ENCODE measurements around the gene MFSD6. TPM values are rescaled to one million over a fixed set of nuclear protein-coding genes. Genes with fewer than 3 reads are reported as not detected.
A peak's percentile ranks its signal among the peaks of the same experiment; 100 is the strongest.

Gene MFSD6
- total and polyA plus RNA-seq, 10 donors: 5.0 to 130 (median 46.9) TPM

DNA sequence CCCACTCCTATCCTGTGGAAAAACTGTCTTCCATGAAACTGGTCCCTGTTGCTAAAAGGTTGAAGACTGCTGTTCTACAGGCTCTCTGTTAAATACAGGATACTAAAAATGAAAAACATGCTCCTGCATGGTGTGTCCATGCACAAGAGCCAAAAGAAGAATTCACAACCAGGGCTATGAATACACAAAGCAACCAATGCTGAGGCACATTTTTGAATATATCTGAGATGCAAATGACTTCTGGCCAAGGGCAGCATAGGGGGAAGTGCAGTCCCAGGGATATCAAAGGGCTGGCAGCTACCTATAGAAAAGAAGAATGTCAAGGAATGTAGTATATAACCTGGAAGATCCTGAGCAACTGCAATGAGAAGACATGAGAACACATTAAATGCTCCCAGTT, 119.8 kb downstream of the MFSD6 start:
- Histone ChIP-seq H3K9me3 (no peaks in the 10 kb centered on the region), H3K27ac (no peak overlapping the region), H3K4me3 (no peak overlapping the region), H3K36me3 (peaks cover 0 to 11% (median 0%) of the 10 kb centered on the region in 6 donors), H3K27me3 (replicated peaks in 1 of 7) (no peaks in the 10 kb centered on the region), H3K4me1 (peaks cover 3 to 73% (median 31%) of the 10 kb centered on the region in 6 donors)
- DNase-seq: no peak
- intact Hi-C loops (cut with DNase I; ENCODE audit: low total_unique reads): no loop called here
- TF ChIP-seq POLR2A (IDR thresholded peaks at IDR 0.05) (no peak), POLR2AphosphoS5 (IDR thresholded peaks at IDR 0.05) (no peak)
- TF ChIP-seq, protein P1, sequence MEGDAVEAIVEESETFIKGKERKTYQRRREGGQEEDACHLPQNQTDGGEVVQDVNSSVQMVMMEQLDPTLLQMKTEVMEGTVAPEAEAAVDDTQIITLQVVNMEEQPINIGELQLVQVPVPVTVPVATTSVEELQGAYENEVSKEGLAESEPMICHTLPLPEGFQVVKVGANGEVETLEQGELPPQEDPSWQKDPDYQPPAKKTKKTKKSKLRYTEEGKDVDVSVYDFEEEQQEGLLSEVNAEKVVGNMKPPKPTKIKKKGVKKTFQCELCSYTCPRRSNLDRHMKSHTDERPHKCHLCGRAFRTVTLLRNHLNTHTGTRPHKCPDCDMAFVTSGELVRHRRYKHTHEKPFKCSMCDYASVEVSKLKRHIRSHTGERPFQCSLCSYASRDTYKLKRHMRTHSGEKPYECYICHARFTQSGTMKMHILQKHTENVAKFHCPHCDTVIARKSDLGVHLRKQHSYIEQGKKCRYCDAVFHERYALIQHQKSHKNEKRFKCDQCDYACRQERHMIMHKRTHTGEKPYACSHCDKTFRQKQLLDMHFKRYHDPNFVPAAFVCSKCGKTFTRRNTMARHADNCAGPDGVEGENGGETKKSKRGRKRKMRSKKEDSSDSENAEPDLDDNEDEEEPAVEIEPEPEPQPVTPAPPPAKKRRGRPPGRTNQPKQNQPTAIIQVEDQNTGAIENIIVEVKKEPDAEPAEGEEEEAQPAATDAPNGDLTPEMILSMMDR (IDR thresholded peaks at IDR 0.05 in 8 of 11, conservative IDR thresholded peaks at IDR 0.05 in 3 of 11): no peak

DNA sequence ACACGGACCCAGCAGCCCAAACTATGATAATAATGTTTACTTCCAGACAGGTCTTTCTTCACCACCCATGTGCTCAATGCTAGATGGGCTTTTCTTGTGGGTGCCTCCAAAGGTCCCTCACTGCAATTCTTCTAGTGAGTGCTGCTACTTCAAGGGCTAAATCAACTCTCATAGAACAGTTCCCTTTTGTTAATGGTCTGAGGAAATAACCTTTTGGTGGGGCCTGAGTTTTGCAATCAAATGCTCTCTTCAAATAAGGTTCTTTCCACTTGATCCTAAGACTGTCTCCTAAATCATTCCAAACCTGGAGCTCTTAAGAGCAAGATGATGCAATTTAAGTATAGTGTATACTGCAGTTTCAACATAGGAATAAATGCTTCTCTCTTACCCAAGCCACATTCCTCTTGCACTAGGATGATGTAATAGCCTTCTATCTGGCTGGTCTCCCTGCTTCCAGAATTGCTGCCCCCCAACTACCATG, 120.4 kb downstream of the MFSD6 start:
- 77 to 100% (median 85%) methylated on average over 1 of the region's 1 CpG for WGBS, 5 donors
- no peak overlapping the region for H3K27ac ChIP-seq
- intact Hi-C loops (cut with DNase I; ENCODE audit: low total_unique reads): no loop called here
- H3K9me3 ChIP-seq: no peaks in the 10 kb centered on the region
- H3K36me3 ChIP-seq: peaks cover 0 to 11% (median 0%) of the 10 kb centered on the region in 6 donors
- peaks cover 5 to 80% (median 38%) of the 10 kb centered on the region in 6 donors for H3K4me1 ChIP-seq
- H3K27me3 ChIP-seq (replicated peaks in 1 of 7): no peaks in the 10 kb centered on the region
- DNase-seq: no peak
- TF ChIP-seq POLR2A (IDR thresholded peaks at IDR 0.05) (no peak), POLR2AphosphoS5 (IDR thresholded peaks at IDR 0.05) (no peak)
- TF ChIP-seq, protein P1 (IDR thresholded peaks at IDR 0.05 in 8 of 11, conservative IDR thresholded peaks at IDR 0.05 in 3 of 11): no peak
- H3K4me3 ChIP-seq: no peak overlapping the region

- Histone ChIP-seq H3K36me3 (peaks cover 0 to 3% (median 0%) of the 10 kb centered on the region in 6 donors), H3K9me3 (no peaks in the 10 kb centered on the region), H3K4me1 (peaks cover 5 to 85% (median 41%) of the 10 kb centered on the region in 6 donors), H3K4me3 (no peak overlapping the region), H3K27ac (no peak overlapping the region), H3K27me3 (replicated peaks in 1 of 7) (no peaks in the 10 kb centered on the region)
- TF ChIP-seq POLR2A (IDR thresholded peaks at IDR 0.05): no peak
- TF ChIP-seq, protein P1 (IDR thresholded peaks at IDR 0.05 in 8 of 11, conservative IDR thresholded peaks at IDR 0.05 in 3 of 11): no peak
- no peak for TF ChIP-seq POLR2AphosphoS5 (IDR thresholded peaks at IDR 0.05)
- WGBS, 5 donors: 53 to 68% (median 54%) methylated on average over 3 of the region's 3 CpGs
- intact Hi-C loops (cut with DNase I; ENCODE audit: low total_unique reads): loop anchor here (10.0 kb wide), 1 partner anchor 115 kb away; the partner anchor contains the start of gene NAB1
- no peak for DNase-seq
Observed at GRCh38 chr2:190529486-190530247, 121.5 kb downstream of the MFSD6 start.

DNA sequence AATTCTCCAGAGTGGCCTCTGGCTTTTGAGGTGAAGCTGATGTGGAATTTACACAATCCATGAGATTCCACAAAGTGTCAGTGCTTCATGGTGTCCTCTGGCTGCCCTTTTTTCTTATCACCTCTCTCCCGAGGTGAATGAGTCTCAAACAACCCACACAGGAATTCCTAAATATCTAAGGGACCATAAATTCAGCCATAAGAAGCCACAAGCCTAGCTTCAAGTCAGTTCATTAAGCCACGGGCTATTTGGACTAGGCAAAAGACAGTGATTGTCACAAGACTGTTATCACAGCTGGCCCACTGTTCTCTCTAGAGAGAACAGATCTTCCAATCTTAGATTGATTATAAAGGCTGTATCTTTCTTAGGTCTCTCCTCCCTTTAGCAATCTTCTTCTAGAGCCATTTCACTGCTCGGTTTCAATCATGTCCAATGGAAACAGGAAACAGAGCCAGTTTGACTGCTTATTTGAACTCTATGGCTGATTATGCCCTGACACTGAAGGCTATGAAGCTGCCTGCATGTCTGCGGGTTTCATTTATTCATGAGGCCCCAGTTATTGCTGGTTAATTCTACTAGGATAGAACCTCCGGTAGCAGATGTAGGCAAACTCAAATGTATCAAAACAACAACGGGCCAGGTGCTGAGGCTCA, 122.2 kb downstream of the MFSD6 start:
- DNase-seq: no peak
- intact Hi-C loops (cut with DNase I; ENCODE audit: low total_unique reads): loop anchor here (10.0 kb wide), 1 partner anchor 114 kb away; the partner anchor contains the start of gene NAB1
- H3K27ac ChIP-seq: peak overlapping the region in 1 of 8 donors; percentile 14
- H3K36me3 ChIP-seq: no peaks in the 10 kb centered on the region
- TF ChIP-seq, protein P1 (IDR thresholded peaks at IDR 0.05 in 8 of 11, conservative IDR thresholded peaks at IDR 0.05 in 3 of 11): no peak
- no peak for TF ChIP-seq POLR2AphosphoS5 (IDR thresholded peaks at IDR 0.05)
- no peak for TF ChIP-seq POLR2A (IDR thresholded peaks at IDR 0.05)
- H3K27me3 ChIP-seq (replicated peaks in 1 of 7): no peaks in the 10 kb centered on the region
- H3K9me3 ChIP-seq: no peaks in the 10 kb centered on the region
- WGBS, 5 donors: 58 to 68% (median 59%) methylated on average over 6 of the region's 6 CpGs
- no peak overlapping the region for H3K4me3 ChIP-seq
- peaks cover 6 to 92% (median 44%) of the 10 kb centered on the region in 6 donors for H3K4me1 ChIP-seq
